H1 (cell line): ENCODE measurements around the gene SRRM3. TPM values are rescaled to one million over a fixed set of nuclear protein-coding genes. Genes with fewer than 3 reads are reported as not detected.

Experiments
- CREB1 ChIP-seq: IDR thresholded peaks from 2 replicates; pipeline ENCODE4 v1.6.1; 2012; ENCODE audit warnings: inconsistent platforms
- EGR1 ChIP-seq: IDR thresholded peaks from 2 replicates; pipeline ENCODE4 v1.6.1; 2011; ENCODE audit warnings: low read depth, low read length, borderline replicate concordance
- polyA plus RNA-seq, 7 experiments: library from polyadenylated mRNA; depleted of rRNA in 3 of 7; stranded (reverse) in 5 of 7; unstranded in 2 of 7; fragments of >200 nt in 5 of 7; fragments of 200-250 nt in 2 of 7; gene quantifications; 1 replicate in 5 of 7; 2 replicates in 1 of 7; 4 replicates in 1 of 7; pipeline versions ENCODE4 v1.2.1 to v1.2.3, GENCODE V29; 2011 to 2013; ENCODE audit warnings: missing spikeins in 2 of 7, mixed read lengths in 2 of 7
- total RNA-seq: library from RNA; stranded (reverse); fragmentation: NEBNext Ultra II Directional; extraction: Animal tissue kit (Norgen Biotek cat#: 25700); gene quantifications from 2 replicates; pipeline ENCODE4 v1.2.1, GENCODE V29; 2021
- TF ChIP-seq, protein P1 (sequence below): IDR thresholded peaks from 2 replicates; pipeline ENCODE4 v1.6.1; 2012; ENCODE audit warnings: low read length, inconsistent platforms

SRRM3 gene
- total and polyA plus RNA-seq, 2 of the 8 experiments (the other 6 are each of a cell fraction or from before 2014, with no cell fraction given), result 10.4 to 17.4 TPM

DNA sequence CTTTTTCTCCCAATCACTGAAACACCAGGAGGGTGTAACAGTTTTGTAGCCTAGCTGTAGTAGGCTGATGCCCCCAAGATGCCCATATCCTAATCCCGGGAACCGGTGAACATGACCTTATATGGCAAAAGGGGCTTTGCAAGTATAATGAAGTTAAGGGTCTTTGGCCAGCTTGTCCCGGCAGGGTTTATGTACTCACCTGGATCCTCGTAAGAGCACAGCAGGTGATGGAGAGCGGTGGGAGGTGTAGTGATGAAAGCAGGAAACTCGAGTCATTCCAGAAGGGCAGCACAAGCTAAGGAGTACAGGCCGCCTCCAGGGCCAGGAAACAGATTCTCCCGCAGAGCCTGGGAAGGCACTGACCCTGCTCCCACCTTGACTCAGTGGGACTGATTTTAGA is 37.9 kb upstream of the SRRM3 start (continued):
- TF ChIP-seq, protein P1, sequence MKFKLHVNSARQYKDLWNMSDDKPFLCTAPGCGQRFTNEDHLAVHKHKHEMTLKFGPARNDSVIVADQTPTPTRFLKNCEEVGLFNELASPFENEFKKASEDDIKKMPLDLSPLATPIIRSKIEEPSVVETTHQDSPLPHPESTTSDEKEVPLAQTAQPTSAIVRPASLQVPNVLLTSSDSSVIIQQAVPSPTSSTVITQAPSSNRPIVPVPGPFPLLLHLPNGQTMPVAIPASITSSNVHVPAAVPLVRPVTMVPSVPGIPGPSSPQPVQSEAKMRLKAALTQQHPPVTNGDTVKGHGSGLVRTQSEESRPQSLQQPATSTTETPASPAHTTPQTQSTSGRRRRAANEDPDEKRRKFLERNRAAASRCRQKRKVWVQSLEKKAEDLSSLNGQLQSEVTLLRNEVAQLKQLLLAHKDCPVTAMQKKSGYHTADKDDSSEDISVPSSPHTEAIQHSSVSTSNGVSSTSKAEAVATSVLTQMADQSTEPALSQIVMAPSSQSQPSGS, result peak; percentile 62; the same call in 1 of the 2 replicates
- TF ChIP-seq CREB1, result peak; percentile 80
- TF ChIP-seq EGR1, result peak; percentile 17; the same call in 1 of the 2 replicates
